Endodermal cell (in vitro differentiated cells): ENCODE measurements around the gene SLFN5. TPM values are rescaled to one million over a fixed set of nuclear protein-coding genes. Genes with fewer than 3 reads are reported as not detected.
A peak's percentile ranks its signal among the peaks of the same experiment; 100 is the strongest.
"Not testable (repeated sequence)": the region's sequence is repeated elsewhere in the genome, so short reads cannot be mapped to it uniquely, and the experiment has no call there.

Experiments
- DNase-seq: peaks from one replicate; pipeline ENCODE4 v3.0.0-alpha.2; 2017
- H3K27ac ChIP-seq: 2 replicates; pipeline ENCODE4 v1.5.1; 2013; ENCODE audit warnings: mild to moderate bottlenecking, low read depth, low read length, moderate library complexity
- H3K27me3 ChIP-seq: 2 replicates; pipeline ENCODE4 v1.6.1; 2013; ENCODE audit warnings: mild to moderate bottlenecking, low read length, moderate library complexity; ENCODE audit not compliant: insufficient read depth, control insufficient read depth, poor library complexity, severe bottlenecking
- H3K36me3 ChIP-seq: 2 replicates; pipeline ENCODE4 v1.7.0; 2013; ENCODE audit warnings: mild to moderate bottlenecking, low read length, moderate library complexity; ENCODE audit not compliant: control insufficient read depth, insufficient read depth
- H3K4me1 ChIP-seq: one replicate; pipeline ENCODE4 v1.7.0; 2013; ENCODE audit warnings: low read length; ENCODE audit not compliant: control insufficient read depth, insufficient read depth
- H3K4me3 ChIP-seq: 2 replicates; pipeline ENCODE4 v1.5.1; 2013; ENCODE audit warnings: mild to moderate bottlenecking, low read length, moderate library complexity
- H3K9ac ChIP-seq: 2 replicates; pipeline ENCODE4 v1.6.1; 2013; ENCODE audit warnings: mild to moderate bottlenecking, low read length, moderate library complexity; ENCODE audit not compliant: poor library complexity, severe bottlenecking; ENCODE audit errors: extremely low read depth
- H3K9me3 ChIP-seq: 2 replicates; pipeline ENCODE4 v1.6.1; 2013; ENCODE audit warnings: mild to moderate bottlenecking, low read length, moderate library complexity; ENCODE audit not compliant: control insufficient read depth
- H3K27ac Mint-ChIP-seq: 2 replicates; pipeline ENCODE4 v1.8.0; 2020; ENCODE audit warnings: mixed read lengths
- H3K27me3 Mint-ChIP-seq: 2 replicates; pipeline ENCODE4 v1.8.0; 2021; ENCODE audit warnings: mild to moderate bottlenecking, mixed read lengths; ENCODE audit not compliant: insufficient read depth
- H3K36me3 Mint-ChIP-seq: 2 replicates; pipeline ENCODE4 v1.8.0; 2020; ENCODE audit warnings: low read depth, mixed read lengths
- H3K4me1 Mint-ChIP-seq: 2 replicates; pipeline ENCODE4 v1.8.0; 2020; ENCODE audit warnings: mixed read lengths
- H3K4me3 Mint-ChIP-seq: 2 replicates; pipeline ENCODE4 v1.8.0; 2020; ENCODE audit warnings: mild to moderate bottlenecking, moderate library complexity, mixed read lengths
- H3K9me3 Mint-ChIP-seq: 2 replicates; pipeline ENCODE4 v1.8.0; 2020; ENCODE audit warnings: mild to moderate bottlenecking, mixed read lengths
- CTCF ChIP-seq: fragments of 200-600 bp; sonication (generic); conservative IDR thresholded peaks from 2 replicates; pipeline ENCODE4 v1.5.0; 2021; ENCODE audit warnings: antibody characterized with exemption, mild to moderate bottlenecking
- WGBS, 2 experiments: methylation state at CpG; one replicate each; pipeline versions ENCODE4 v1.1.5 to v1.1.7; 2013; ENCODE audit warnings: missing lambda C conversion rate in 2 of 2, mixed read lengths in 1 of 2; ENCODE audit not compliant: insufficient coverage in 1 of 2, insufficient read length in 1 of 2; 5-methylcytosine and 5-hydroxymethylcytosine counted together
- long read RNA-seq, 4 experiments: library from polyadenylated mRNA in 2 of 4; library from RNA in 1 of 4; library from capped mRNA in 1 of 4; stranded (forward) in 3 of 4; unstranded in 1 of 4; transcript quantifications; one replicate each; pipeline ENCODE4 v2.0.0, GENCODE V29; 2020 to 2021; ENCODE audit warnings: inconsistent platforms in 1 of 4
- polyA plus RNA-seq, 2 experiments: library from polyadenylated mRNA; stranded (reverse); fragments of 50-300 nt; gene quantifications; one replicate each; pipeline ENCODE4 v1.2.3, GENCODE V29; 2013
- total RNA-seq, 2 donors: library from RNA; stranded (reverse); fragmentation: NEBNext Ultra II Directional in 1 of 2; extraction: Animal tissue kit (Norgen Biotek cat#: 25700) in 1 of 2; gene quantifications; 2 replicates in 1 of 2; 3 replicates in 1 of 2; pipeline ENCODE4 v1.2.1, GENCODE V29; 2021

The SLFN5 gene
- total RNA-seq: 10 to 100 TPM; 12.4 TPM
- polyA plus RNA-seq (2013, experiment 1 of 2): 5.5 TPM
- 7.3 TPM for polyA plus RNA-seq (2013, experiment 2 of 2)
- long read RNA-seq, experiment 1, full-length matches to known transcripts: 1 of 6 reads
- long read RNA-seq, experiment 1, partial matches to known transcripts: 1 of 6 reads
- long read RNA-seq, experiment 1, other reads (novel, unspliced or antisense): 4 of 6 reads
- long read RNA-seq, experiment 2, full-length matches to known transcripts: 2 of 9 reads
- long read RNA-seq, experiment 2, partial matches to known transcripts: 2 of 9 reads
- long read RNA-seq, experiment 2, other reads (novel, unspliced or antisense): 5 of 9 reads
- long read RNA-seq, experiment 3, full-length matches to known transcripts: 68 of 76 reads
- long read RNA-seq, experiment 3, partial matches to known transcripts: 7 of 76 reads
- long read RNA-seq, experiment 3, other reads (novel, unspliced or antisense): 1 of 76 reads
- long read RNA-seq, experiment 4, full-length matches to known transcripts: 2 of 8 reads
- long read RNA-seq, experiment 4, partial matches to known transcripts: 5 of 8 reads
- long read RNA-seq, experiment 4, other reads (novel, unspliced or antisense): 1 of 8 reads

- Histone ChIP-seq H3K9ac (peak within 1 kb of the TSS; percentile 80), H3K27me3 (no peaks in the 10 kb centered on the region), H3K9me3 (no peaks in the 10 kb centered on the region), H3K27ac (no peak within 1 kb of the TSS), H3K36me3 (no peaks in the 10 kb centered on the region), H3K4me1 (peaks cover 8% of the 10 kb centered on the region), H3K4me3 (peak within 1 kb of the TSS; percentile 95)
- H3K36me3 Mint-ChIP-seq: no peaks in the 10 kb centered on the region
- H3K27ac Mint-ChIP-seq: peak within 1 kb of the TSS; percentile 95
- H3K27me3 Mint-ChIP-seq: peaks cover 3% of the 10 kb centered on the region
- H3K4me3 Mint-ChIP-seq: peak within 1 kb of the TSS; percentile 94
- H3K9me3 Mint-ChIP-seq: no peaks in the 10 kb centered on the region
- no peak for TF ChIP-seq CTCF
- 0 to 1% methylated on average over 25 to 42 of the region's 44 CpGs for WGBS, 2 experiments
- DNase-seq: peak; percentile 99
- peaks cover 18% of the 10 kb centered on the region for H3K4me1 Mint-ChIP-seq
These were observed at the start of gene SLFN5 for GRCh38 chr17:35242805-35243560. TSS of gene SLFN5 (plus strand) at chr17:35243072. CDS start at chr17:35258691, 15,619 bp downstream.

- H3K4me3 ChIP-seq, H3K27ac ChIP-seq, H3K36me3 ChIP-seq, DNase-seq, H3K4me1 Mint-ChIP-seq, H3K9ac ChIP-seq, H3K27me3 Mint-ChIP-seq, H3K36me3 Mint-ChIP-seq, H3K27ac Mint-ChIP-seq, H3K4me1 ChIP-seq, H3K4me3 Mint-ChIP-seq, H3K9me3 ChIP-seq, H3K27me3 ChIP-seq: not testable (repeated sequence)
- H3K9me3 Mint-ChIP-seq: peaks cover 36% of the 10 kb centered on the region
- WGBS, 2 experiments: 83 to 92% methylated on average over 5 to 12 of the region's 12 CpGs
These were observed 48.9 kb upstream of the SLFN5 start, which contains the start of gene SLC35G3 for GRCh38 chr17:35194001-35194400. TSS of gene SLC35G3 (minus strand) at chr17:35194393. CDS start at chr17:35194307, 86 bp downstream.

GRCh38 chr17:35195062-35195461 is 47.8 kb upstream of the SLFN5 start:
- not testable (repeated sequence) for H3K36me3 ChIP-seq, H3K27ac Mint-ChIP-seq, H3K27me3 Mint-ChIP-seq, H3K4me3 Mint-ChIP-seq, H3K9ac ChIP-seq, H3K36me3 Mint-ChIP-seq, H3K9me3 ChIP-seq, H3K4me1 Mint-ChIP-seq, H3K4me1 ChIP-seq, DNase-seq, H3K27ac ChIP-seq, H3K4me3 ChIP-seq, H3K27me3 ChIP-seq
- WGBS, 2 experiments: 93 to 100% methylated on average over 5 to 31 of the region's 31 CpGs
- H3K9me3 Mint-ChIP-seq: peaks cover 44% of the 10 kb centered on the region

- peaks cover 12% of the 10 kb centered on the region for H3K27me3 ChIP-seq
- peaks cover 39% of the 10 kb centered on the region for H3K9me3 Mint-ChIP-seq
- not testable (repeated sequence) for H3K4me3 Mint-ChIP-seq, H3K27ac ChIP-seq, H3K27ac Mint-ChIP-seq, H3K4me3 ChIP-seq, H3K9me3 ChIP-seq, H3K9ac ChIP-seq, H3K4me1 ChIP-seq, DNase-seq, H3K36me3 ChIP-seq, H3K4me1 Mint-ChIP-seq, H3K36me3 Mint-ChIP-seq
- H3K27me3 Mint-ChIP-seq: peaks cover 13% of the 10 kb centered on the region
- no CpG with 5 or more reads among the region's 2 CpGs for WGBS, 2 experiments
These were observed 40.3 kb upstream of the SLFN5 start for GRCh38 chr17:35202582-35202981.
